Endothelial cell of umbilical vein (primary cell): ENCODE results near the gene SYNGR1. TPM values are rescaled to one million over a fixed set of nuclear protein-coding genes. Genes with fewer than 3 reads are reported as not detected.

ENCODE experiments used
- BruUV-seq: library from RNA; stranded (reverse); fragments of 400-500 nt; replicated peaks from 2 replicates; lab custom pipeline; 2021; lab: Mats Ljungman, UMichigan
- CTCF ChIA-PET: fragments of 300-600, 350-600 bp; sonication (Branson Sonifier 250); formaldehyde crosslinking; loops from one replicate; lab custom pipeline; 2021; ENCODE audit warnings: antibody characterized with exemption, inconsistent platforms; lab: Charles Lee
- POLR2A ChIA-PET: fragments of 300-600, 350-600 bp; sonication (Branson Sonifier 250); formaldehyde crosslinking; loops from one replicate; lab custom pipeline; 2021; ENCODE audit warnings: antibody characterized with exemption, inconsistent platforms; lab: Charles Lee
- DNase-seq: peaks from one replicate; pipeline ENCODE4 v3.0.0-alpha.2; 2011; ENCODE audit warnings: low read depth, low spot score
- FAIRE-seq: peaks from 2 replicates; lab custom pipeline; 2011; peaks lifted over from hg19 to GRCh38; lab: Jason Lieb, UNC
- H2AFZ ChIP-seq: 2 replicates; pipeline ENCODE4 v1.6.0; 2012; ENCODE audit warnings: low read depth, low read length, control low read depth, inconsistent platforms
- H3K27ac ChIP-seq: 2 replicates; pipeline ENCODE4 v1.5.1; 2011; ENCODE audit warnings: low read depth, mild to moderate bottlenecking, control low read depth, low read length, moderate library complexity; ENCODE audit not compliant: insufficient read depth
- H3K27me3 ChIP-seq, 2 experiments: 2 replicates each; pipeline versions ENCODE4 v1.6.0 to v1.6.1; 2011; ENCODE audit warnings: low read length in 2 of 2, mixed read lengths in 1 of 2; ENCODE audit not compliant: control insufficient read depth in 2 of 2, insufficient read depth in 2 of 2
- H3K36me3 ChIP-seq, 2 experiments: 2 replicates in 1 of 2; 3 replicates in 1 of 2; pipeline ENCODE4 v1.5.1; 2011; ENCODE audit warnings: low read length in 2 of 2, mild to moderate bottlenecking in 1 of 2, moderate library complexity in 1 of 2; ENCODE audit not compliant: control insufficient read depth in 2 of 2, insufficient read depth in 2 of 2; ENCODE audit errors: extremely low read depth in 1 of 2
- H3K4me1 ChIP-seq: 3 replicates; pipeline ENCODE4 v1.5.1; 2011; ENCODE audit warnings: mild to moderate bottlenecking, low read length; ENCODE audit not compliant: control insufficient read depth, insufficient read depth; ENCODE audit errors: extremely low read depth
- H3K4me2 ChIP-seq: 2 replicates; pipeline ENCODE4 v1.6.1; 2011; ENCODE audit warnings: low read length, control low read depth, mixed read lengths; ENCODE audit not compliant: insufficient read depth
- H3K4me3 ChIP-seq, 3 experiments: fragments of 200-600 bp in 1 of 3; sonication (generic), shearing (Covaris generic) in 1 of 3; replicated peaks in 1 of 3; 2 replicates each; pipeline ENCODE4 v1.5.1; 2011 to 2016; ENCODE audit warnings: control low read depth in 3 of 3, low read length in 3 of 3, mild to moderate bottlenecking in 2 of 3, inconsistent platforms in 1 of 3, low read depth in 1 of 3, moderate library complexity in 1 of 3; ENCODE audit not compliant: insufficient read depth in 1 of 3
- H3K79me2 ChIP-seq: 2 replicates; pipeline ENCODE4 v1.6.0; 2012; ENCODE audit warnings: low read length, inconsistent platforms; ENCODE audit not compliant: control insufficient read depth, insufficient read depth
- H3K9ac ChIP-seq: replicated peaks from 2 replicates; pipeline ENCODE3; 2011; ENCODE audit warnings: low read length, control low read depth; ENCODE audit not compliant: insufficient read depth; ENCODE audit errors: extremely low read depth
- H3K9me1 ChIP-seq: replicated peaks from 3 replicates; pipeline ENCODE4 v1.6.0; 2011; ENCODE audit warnings: mild to moderate bottlenecking, low read length; ENCODE audit not compliant: control insufficient read depth, insufficient read depth; ENCODE audit errors: extremely low read depth
- H3K9me3 ChIP-seq: replicated peaks from 2 replicates; pipeline ENCODE4 v1.5.1; 2012; ENCODE audit warnings: low read length, inconsistent platforms; ENCODE audit not compliant: control insufficient read depth, insufficient read depth
- H4K20me1 ChIP-seq: replicated peaks from 2 replicates; pipeline ENCODE3; 2011; ENCODE audit warnings: mild to moderate bottlenecking, low read length; ENCODE audit not compliant: control insufficient read depth, insufficient read depth; ENCODE audit errors: extremely low read depth
- CTCF ChIP-seq, 2 donors: IDR thresholded peaks; 1 replicate in 1 of 2; 2 replicates in 1 of 2; pipeline ENCODE4 v1.5.1; 2011; ENCODE audit warnings: low read length in 2 of 2, mild to moderate bottlenecking in 2 of 2, moderate library complexity in 2 of 2, control low read depth in 1 of 2, inconsistent platforms in 1 of 2, low read depth in 1 of 2; ENCODE audit not compliant: insufficient read depth in 1 of 2; ENCODE audit errors: extremely low read depth in 1 of 2
- FOS ChIP-seq: IDR thresholded peaks from 2 replicates; pipeline ENCODE4 v1.6.1; 2011; ENCODE audit warnings: mild to moderate bottlenecking, low read length, moderate library complexity, borderline replicate concordance; ENCODE audit not compliant: insufficient read depth
- GATA2 ChIP-seq: IDR thresholded peaks from 2 replicates; pipeline ENCODE4 v1.7.0; 2011; ENCODE audit warnings: low read depth, mild to moderate bottlenecking, moderate library complexity, mixed read lengths, low read length; ENCODE audit not compliant: insufficient read length, insufficient read depth
- JUN ChIP-seq: IDR thresholded peaks from 2 replicates; pipeline ENCODE4 v1.6.1; 2011; ENCODE audit warnings: borderline replicate concordance, low read depth; ENCODE audit not compliant: insufficient read length, insufficient read depth
- MAX ChIP-seq: IDR thresholded peaks from 2 replicates; pipeline ENCODE4 v1.6.1; 2011; ENCODE audit not compliant: insufficient read depth, insufficient read length
- dilution Hi-C: fragments of 300-500 bp; cut with MboI; formaldehyde crosslinking; loops from one replicate; pipeline ENCODE4 v1.15.0; 2019; ENCODE audit warnings: low sequenced_read_pairs; ENCODE audit not compliant: extremely low pct_ligation_motif_present
- intact Hi-C: fragments of 100-400 bp; cut with micrococcal nuclease; formaldehyde crosslinking; loops from one replicate; pipeline ENCODE4 v1.10.0; 2022
- polyA plus RNA-seq, 4 experiments: library from polyadenylated mRNA; depleted of rRNA in 3 of 4; stranded (reverse) in 3 of 4; unstranded in 1 of 4; fragments of >200 nt; gene quantifications; 2 replicates each; pipeline versions ENCODE4 v1.2.1 to v1.2.3, GENCODE V29; 2011 to 2012; ENCODE audit warnings: missing spikeins in 1 of 4
- total RNA-seq: library from RNA; stranded (reverse); gene quantifications from 2 replicates; pipeline ENCODE4 v1.2.3, GENCODE V29; 2021

SYNGR1 gene
- total and polyA plus RNA-seq, 2 donors (not counting 3 experiments of a cell fraction or from before 2014, with no cell fraction given), result 3.8 to 10.2 TPM

DNA sequence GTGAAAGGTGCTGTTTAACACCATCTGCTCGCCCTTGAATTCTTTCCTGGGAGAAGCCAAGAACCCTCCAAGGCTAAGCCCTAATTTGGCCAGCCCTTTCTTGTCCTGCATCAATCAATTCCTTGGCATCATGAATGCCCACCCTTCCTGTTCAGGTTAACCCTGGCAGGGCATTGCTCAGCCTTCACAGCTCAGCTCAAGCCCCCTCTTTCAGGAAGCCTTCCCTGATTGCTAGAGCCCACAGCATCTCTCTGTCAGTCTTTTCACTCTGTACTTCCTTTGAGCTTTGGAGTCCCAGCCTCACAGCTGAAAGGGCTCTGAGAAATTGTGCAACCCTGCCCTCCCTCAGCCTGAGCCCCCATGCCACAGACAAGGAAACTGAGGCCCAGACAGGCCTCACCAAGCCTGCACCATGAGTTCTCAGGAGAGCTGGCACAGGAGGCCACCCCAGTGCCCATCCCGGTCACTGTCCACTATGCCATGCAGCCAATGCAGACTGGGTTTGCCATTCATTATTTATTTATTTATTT lies 47.3 kb upstream of the SYNGR1 start:
- Histone ChIP-seq H3K36me3 (no peaks in the 10 kb centered on the region), H2AFZ (no peak overlapping the region), H3K9me1 (no peaks in the 10 kb centered on the region), H3K27me3 (no peaks in the 10 kb centered on the region), H3K9ac (no peak overlapping the region), H3K4me2 (no peak overlapping the region), H4K20me1 (no peaks in the 10 kb centered on the region), H3K79me2 (no peaks in the 10 kb centered on the region), H3K27ac (no peak overlapping the region), H3K4me1 (peaks cover 8% of the 10 kb centered on the region), H3K4me3 (no peak overlapping the region), H3K9me3 (no peaks in the 10 kb centered on the region)
- BruUV-seq, result no TSS peak
- POLR2A ChIA-PET, result interaction anchor here (0.6 to 1.1 kb wide), 2 partner anchors 57 to 58 kb away, joined by 3 read pairs; partner anchors contain the start of gene PDGFB
- CTCF ChIA-PET, result interaction anchor here (0.7 to 2.9 kb wide), 2 partner anchors 11 to 61 kb away, joined by 3 to 10 read pairs; no protein-coding TSS in a partner anchor
- no peak for FAIRE-seq
- TF ChIP-seq JUN (no peak), FOS (no peak), CTCF (IDR thresholded peaks at IDR 0.05; ENCODE audit: extremely low read depth in 1 of 2, insufficient read depth in 1 of 2, low read depth in 1 of 2, low read length in 2 of 2) (no peak), GATA2 (no peak)
- DNase-seq, result no peak
- dilution Hi-C loops (no loop called here), intact Hi-C loops (no loop called here)

GRCh38 chr22:39303358-39303757 lies 46.4 kb upstream of the SYNGR1 start:
- no peak overlapping the region for H3K9ac ChIP-seq
- H3K9me3 ChIP-seq, result no peaks in the 10 kb centered on the region
- peaks cover 5% of the 10 kb centered on the region for H3K4me1 ChIP-seq
- CTCF ChIA-PET, result interaction anchor here (1.0 to 4.3 kb wide), 7 partner anchors 11 to 296 kb away, joined by 3 to 57 read pairs (median 4); partner anchors contain the start of gene PDGFB
- H3K36me3 ChIP-seq, result no peaks in the 10 kb centered on the region
- H2AFZ ChIP-seq, result no peak overlapping the region
- dilution Hi-C loops (no loop called here), intact Hi-C loops (no loop called here)
- H3K4me2 ChIP-seq, result no peak overlapping the region
- FAIRE-seq, result no peak
- POLR2A ChIA-PET, result no interaction called here
- no peaks in the 10 kb centered on the region for H3K27me3 ChIP-seq
- no peaks in the 10 kb centered on the region for H4K20me1 ChIP-seq
- no peak overlapping the region for H3K4me3 ChIP-seq
- DNase-seq, result no peak
- no peaks in the 10 kb centered on the region for H3K9me1 ChIP-seq
- no peak overlapping the region for H3K27ac ChIP-seq
- no TSS peak for BruUV-seq
- TF ChIP-seq JUN, result no peak
- TF ChIP-seq FOS, result no peak
- no peak for TF ChIP-seq MAX
- no peaks in the 10 kb centered on the region for H3K79me2 ChIP-seq
